ENCODE results near the gene NPB. TPM values are rescaled to one million over a fixed set of nuclear protein-coding genes. Genes with fewer than 3 reads are reported as not detected.

NPB gene
- total RNA-seq, 2 experiments from 2014 or later = 0.20 TPM; not detected in 1

- TF ChIP-seq CTCF (IDR thresholded peaks at IDR 0.05) = no peak
- Histone ChIP-seq H3K4me1 (ENCODE audit: insufficient read depth, low read length) (peaks cover 57% of the 10 kb centered on the region), H3K9me3 (ENCODE audit: control insufficient read depth in 1 of 2, insufficient read depth in 1 of 2, low read length in 2 of 2) (no peaks in the 10 kb centered on the region), H3K36me3 (ENCODE audit: insufficient read depth, low read length) (peaks cover 46% of the 10 kb centered on the region), H3K27me3 (ENCODE audit: control insufficient read depth in 1 of 2, insufficient read depth in 2 of 2, low read length in 2 of 2) (no peaks in the 10 kb centered on the region), H3K27ac (ENCODE audit: low read depth in 1 of 2, low read length in 2 of 2) (no peak overlapping the region), H3K4me3 (ENCODE audit: low read length) (no peak overlapping the region)
- Mint-ChIP-seq H3K36me3 (ENCODE audit: low read depth) (peaks cover 52% of the 10 kb centered on the region), H3K27ac (no peak overlapping the region), H3K27me3 (no peaks in the 10 kb centered on the region), H3K9me3 (no peaks in the 10 kb centered on the region), H3K4me3 (no peak overlapping the region), H3K4me1 (ENCODE audit: low read depth) (peaks cover 30% of the 10 kb centered on the region)
- DNase-seq (no peak), ATAC-seq (ENCODE audit: poor library complexity) (no peak)
- intact Hi-C loops (cut with DNase I, micrococcal nuclease) = no loop called here
- POLR2A ChIA-PET = interaction anchor here (1.2 kb wide), 1 partner anchor 13 kb away, joined by 3 read pairs; the partner anchor contains the start of gene MAFG
- CTCF ChIA-PET = no interaction called here
Observed at GRCh38 chr17:81914103-81914850, 12.2 kb downstream of the NPB start.

DNA sequence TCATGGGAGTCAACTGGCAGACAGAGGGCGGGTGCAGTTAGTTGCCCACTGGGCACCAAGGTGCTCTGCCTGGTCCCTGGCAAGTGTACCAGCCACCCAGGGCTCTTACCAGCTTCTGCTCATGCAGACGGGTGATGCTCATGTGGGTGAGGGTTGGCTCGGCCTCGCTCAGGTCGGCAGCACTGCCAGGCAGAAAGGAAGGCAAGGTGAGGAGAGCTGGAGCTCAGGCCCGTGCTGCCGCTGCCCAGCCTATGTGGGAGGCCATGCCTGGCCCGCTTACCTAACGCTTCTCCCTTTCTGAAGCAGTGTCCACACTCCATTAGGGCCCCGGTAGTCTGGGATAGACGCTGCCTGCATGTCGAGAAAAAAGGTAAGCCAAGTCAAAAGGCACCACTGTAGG lies 13.3 kb downstream of the NPB start:
- peaks cover 46% of the 10 kb centered on the region for H3K36me3 ChIP-seq (ENCODE audit: insufficient read depth, low read length)
- ChIA-PET POLR2A (interaction anchor here (3.0 kb wide), 1 partner anchor 12 kb away, joined by 26 read pairs; the partner anchor contains the start of gene MAFG), CTCF (no interaction called here)
- no peak overlapping the region for H3K4me3 ChIP-seq (ENCODE audit: low read length)
- H3K9me3 ChIP-seq (ENCODE audit: control insufficient read depth in 1 of 2, insufficient read depth in 1 of 2, low read length in 2 of 2) = no peaks in the 10 kb centered on the region
- no peak overlapping the region for H3K27ac ChIP-seq (ENCODE audit: low read depth in 1 of 2, low read length in 2 of 2)
- peaks cover 30% of the 10 kb centered on the region for H3K4me1 Mint-ChIP-seq (ENCODE audit: low read depth)
- intact Hi-C loops (cut with DNase I, micrococcal nuclease) = loop anchor here in 1 of 2 experiments (5.0 kb wide), 1 partner anchor 83 kb away; the partner anchor contains the start of gene MCRIP1
- H3K4me3 Mint-ChIP-seq = peak overlapping the region; percentile 87
- no peak for ATAC-seq (ENCODE audit: poor library complexity)
- no peaks in the 10 kb centered on the region for H3K9me3 Mint-ChIP-seq
- peaks cover 47% of the 10 kb centered on the region for H3K4me1 ChIP-seq (ENCODE audit: insufficient read depth, low read length)
- H3K36me3 Mint-ChIP-seq (ENCODE audit: low read depth) = peaks cover 52% of the 10 kb centered on the region
- H3K27me3 Mint-ChIP-seq = no peaks in the 10 kb centered on the region
- TF ChIP-seq CTCF (IDR thresholded peaks at IDR 0.05) = no peak
- no peaks in the 10 kb centered on the region for H3K27me3 ChIP-seq (ENCODE audit: control insufficient read depth in 1 of 2, insufficient read depth in 2 of 2, low read length in 2 of 2)
- no peak overlapping the region for H3K27ac Mint-ChIP-seq
- DNase-seq = no peak

DNA sequence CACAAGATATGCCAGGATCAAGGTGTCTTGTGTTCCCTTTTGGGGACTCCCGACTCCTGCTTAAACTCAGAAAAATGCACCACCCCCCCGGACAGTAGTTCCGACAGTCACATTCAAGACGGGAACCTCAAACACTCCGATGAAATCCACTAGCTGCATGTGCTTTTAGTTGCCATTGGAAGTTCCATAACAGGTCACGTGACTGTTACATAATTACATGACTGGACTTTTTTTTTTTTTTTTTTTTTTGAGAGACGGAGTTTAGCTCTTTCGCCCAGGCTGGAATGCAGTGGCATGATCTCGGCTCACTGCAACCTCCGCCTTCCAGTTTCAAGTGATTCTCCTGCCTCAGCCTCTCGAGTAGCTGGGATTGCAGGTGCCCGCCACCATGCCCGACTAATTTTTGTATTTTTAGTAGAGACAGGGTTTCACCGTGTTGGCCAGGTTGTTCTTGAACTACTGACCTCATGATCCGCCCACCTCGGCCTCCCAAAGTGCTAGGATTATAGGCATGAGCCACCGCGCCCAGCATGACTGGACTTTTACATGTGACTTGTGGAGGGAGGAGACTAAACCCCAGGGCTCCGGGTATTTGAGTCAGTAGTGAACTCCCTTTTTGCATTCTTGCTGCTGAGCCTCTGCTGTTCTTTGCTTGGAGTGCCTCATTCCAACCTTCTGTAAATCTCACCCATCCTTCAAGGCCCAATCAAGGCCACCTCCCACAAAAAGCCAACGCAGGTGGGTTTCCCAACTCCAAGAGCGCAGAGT lies 14.4 kb downstream of the NPB start:
- intact Hi-C loops (cut with DNase I, micrococcal nuclease) = loop anchor here in 1 of 2 experiments (5.0 kb wide), 1 partner anchor 84 kb away; the partner anchor contains the start of gene MCRIP1
- Histone ChIP-seq H3K27ac (ENCODE audit: low read depth in 1 of 2, low read length in 2 of 2) (no peak overlapping the region), H3K4me3 (ENCODE audit: low read length) (peak overlapping the region; percentile 71), H3K36me3 (ENCODE audit: insufficient read depth, low read length) (peaks cover 46% of the 10 kb centered on the region), H3K27me3 (ENCODE audit: control insufficient read depth in 1 of 2, insufficient read depth in 2 of 2, low read length in 2 of 2) (no peaks in the 10 kb centered on the region), H3K4me1 (ENCODE audit: insufficient read depth, low read length) (peaks cover 42% of the 10 kb centered on the region), H3K9me3 (ENCODE audit: control insufficient read depth in 1 of 2, insufficient read depth in 1 of 2, low read length in 2 of 2) (no peaks in the 10 kb centered on the region)
- ChIA-PET CTCF (no interaction called here), POLR2A (interaction anchor here (1.0 to 3.0 kb wide), 5 partner anchors 11 to 121 kb away, joined by 3 to 26 read pairs (median 5); partner anchors contain the start of genes DCXR, MAFG and P4HB)
- no peak for TF ChIP-seq CTCF (IDR thresholded peaks at IDR 0.05)
- ATAC-seq (ENCODE audit: poor library complexity) (no peak), DNase-seq (peak in 1 of 14 experiments; percentile 42)
- peaks cover 26% of the 10 kb centered on the region for H3K4me1 Mint-ChIP-seq (ENCODE audit: low read depth)
- no peaks in the 10 kb centered on the region for H3K9me3 Mint-ChIP-seq
- no peaks in the 10 kb centered on the region for H3K27me3 Mint-ChIP-seq
- peak overlapping the region; percentile 87 for H3K4me3 Mint-ChIP-seq
- H3K36me3 Mint-ChIP-seq (ENCODE audit: low read depth) = peaks cover 55% of the 10 kb centered on the region
- peak overlapping the region; percentile 69 for H3K27ac Mint-ChIP-seq
